Astrocyte (in vitro differentiated cells and primary cell): ENCODE measurements around the gene NSFL1C.

Experiments
- CTCF ChIP-seq: IDR thresholded peaks from 2 replicates; pipeline ENCODE4 v1.5.1; 2011; ENCODE audit warnings: low read depth, mild to moderate bottlenecking, inconsistent platforms, low read length, moderate library complexity; ENCODE audit not compliant: insufficient read depth
- EZH2 ChIP-seq: IDR thresholded peaks from 2 replicates; pipeline ENCODE4 v1.6.1; 2012; ENCODE audit warnings: mild to moderate bottlenecking, low read length, inconsistent platforms; ENCODE audit not compliant: insufficient read depth

- TF ChIP-seq CTCF, result no peak
- TF ChIP-seq EZH2, result no peak
Observed at GRCh38 chr20:1478566-1478965, 11.9 kb upstream of the NSFL1C start.
